ENCODE measurements around the gene GOLPH3L. TPM values are rescaled to one million over a fixed set of nuclear protein-coding genes. Genes with fewer than 3 reads are reported as not detected.

The GOLPH3L gene
- total and polyA plus RNA-seq, 10 of the 15 experiments (the other 5 are each of a cell fraction or from before 2014, with no cell fraction given): 7.7 to 29.9 (median 19.2) TPM

DNA sequence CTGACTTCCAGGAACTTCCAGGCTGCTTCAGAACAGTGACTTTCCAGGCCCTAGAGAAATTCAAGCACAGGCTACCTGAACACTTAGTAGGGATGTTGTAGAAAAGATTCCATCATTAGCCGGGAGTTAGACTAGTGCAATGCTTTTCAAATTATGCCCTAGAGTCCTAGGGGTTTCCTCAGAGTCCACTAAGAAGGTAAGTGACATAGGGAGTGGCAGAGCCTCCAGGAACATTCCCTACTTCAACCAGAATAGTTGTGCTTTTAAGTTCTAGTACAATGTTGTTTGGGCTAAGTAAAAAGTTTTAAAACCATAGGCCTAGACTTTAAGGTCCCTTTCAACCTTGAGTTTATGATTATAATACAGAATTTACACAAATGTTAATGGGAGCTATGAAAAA lies 9.1 kb upstream of the GOLPH3L start (continued):
- TF ChIP-seq, protein P1, sequence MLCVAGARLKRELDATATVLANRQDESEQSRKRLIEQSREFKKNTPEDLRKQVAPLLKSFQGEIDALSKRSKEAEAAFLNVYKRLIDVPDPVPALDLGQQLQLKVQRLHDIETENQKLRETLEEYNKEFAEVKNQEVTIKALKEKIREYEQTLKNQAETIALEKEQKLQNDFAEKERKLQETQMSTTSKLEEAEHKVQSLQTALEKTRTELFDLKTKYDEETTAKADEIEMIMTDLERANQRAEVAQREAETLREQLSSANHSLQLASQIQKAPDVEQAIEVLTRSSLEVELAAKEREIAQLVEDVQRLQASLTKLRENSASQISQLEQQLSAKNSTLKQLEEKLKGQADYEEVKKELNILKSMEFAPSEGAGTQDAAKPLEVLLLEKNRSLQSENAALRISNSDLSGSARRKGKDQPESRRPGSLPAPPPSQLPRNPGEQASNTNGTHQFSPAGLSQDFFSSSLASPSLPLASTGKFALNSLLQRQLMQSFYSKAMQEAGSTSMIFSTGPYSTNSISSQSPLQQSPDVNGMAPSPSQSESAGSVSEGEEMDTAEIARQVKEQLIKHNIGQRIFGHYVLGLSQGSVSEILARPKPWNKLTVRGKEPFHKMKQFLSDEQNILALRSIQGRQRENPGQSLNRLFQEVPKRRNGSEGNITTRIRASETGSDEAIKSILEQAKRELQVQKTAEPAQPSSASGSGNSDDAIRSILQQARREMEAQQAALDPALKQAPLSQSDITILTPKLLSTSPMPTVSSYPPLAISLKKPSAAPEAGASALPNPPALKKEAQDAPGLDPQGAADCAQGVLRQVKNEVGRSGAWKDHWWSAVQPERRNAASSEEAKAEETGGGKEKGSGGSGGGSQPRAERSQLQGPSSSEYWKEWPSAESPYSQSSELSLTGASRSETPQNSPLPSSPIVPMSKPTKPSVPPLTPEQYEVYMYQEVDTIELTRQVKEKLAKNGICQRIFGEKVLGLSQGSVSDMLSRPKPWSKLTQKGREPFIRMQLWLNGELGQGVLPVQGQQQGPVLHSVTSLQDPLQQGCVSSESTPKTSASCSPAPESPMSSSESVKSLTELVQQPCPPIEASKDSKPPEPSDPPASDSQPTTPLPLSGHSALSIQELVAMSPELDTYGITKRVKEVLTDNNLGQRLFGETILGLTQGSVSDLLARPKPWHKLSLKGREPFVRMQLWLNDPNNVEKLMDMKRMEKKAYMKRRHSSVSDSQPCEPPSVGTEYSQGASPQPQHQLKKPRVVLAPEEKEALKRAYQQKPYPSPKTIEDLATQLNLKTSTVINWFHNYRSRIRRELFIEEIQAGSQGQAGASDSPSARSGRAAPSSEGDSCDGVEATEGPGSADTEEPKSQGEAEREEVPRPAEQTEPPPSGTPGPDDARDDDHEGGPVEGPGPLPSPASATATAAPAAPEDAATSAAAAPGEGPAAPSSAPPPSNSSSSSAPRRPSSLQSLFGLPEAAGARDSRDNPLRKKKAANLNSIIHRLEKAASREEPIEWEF (IDR thresholded peaks at IDR 0.05; ENCODE audit: insufficient replicate concordance, low read depth, low read length): no peak
- no peak for TF ChIP-seq TCF3 (IDR thresholded peaks at IDR 0.05; ENCODE audit: borderline replicate concordance, insufficient read depth, low read depth, low read length)
- TF ChIP-seq RUNX3 (IDR thresholded peaks at IDR 0.05; ENCODE audit: low read length): no peak
- TF ChIP-seq DPF2 (IDR thresholded peaks at IDR 0.05): no peak

DNA sequence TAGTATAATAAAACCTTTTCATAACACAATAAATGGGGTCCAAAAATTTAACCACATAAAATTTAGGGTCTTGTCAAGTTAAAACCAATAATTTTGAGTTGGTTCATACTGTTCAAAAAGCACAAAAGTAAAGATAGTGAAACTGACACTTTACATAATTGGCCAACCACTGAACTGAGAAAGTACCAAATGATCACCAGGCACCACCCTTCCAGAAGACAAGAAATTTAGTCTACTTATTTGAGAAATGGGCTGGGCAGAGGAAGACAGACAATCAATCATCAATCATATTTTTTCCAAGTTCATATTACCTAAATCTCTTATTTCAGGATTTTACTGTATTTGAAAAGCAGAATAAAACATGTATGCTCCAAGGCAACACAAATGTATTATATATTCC lies 6.5 kb upstream of the GOLPH3L start:
- in situ Hi-C loops (cut with MboI): no loop called here
- H3K27me3 ChIP-seq (replicated peaks in 1 of 2; ENCODE audit: control insufficient read depth in 2 of 2, insufficient read depth in 2 of 2, low read length in 1 of 2): no peaks in the 10 kb centered on the region; a peak in 1 of 4 replicates
- TF ChIP-seq MEF2A (IDR thresholded peaks at IDR 0.05; ENCODE audit: insufficient read depth, low read depth, low read length) (no peak), SP1 (IDR thresholded peaks at IDR 0.05; ENCODE audit: low read depth, low read length) (no peak), MTA2 (IDR thresholded peaks at IDR 0.05; ENCODE audit: low read depth) (peak; percentile 39; the same call in 1 of the 2 replicates)
- TF ChIP-seq, protein P2, sequence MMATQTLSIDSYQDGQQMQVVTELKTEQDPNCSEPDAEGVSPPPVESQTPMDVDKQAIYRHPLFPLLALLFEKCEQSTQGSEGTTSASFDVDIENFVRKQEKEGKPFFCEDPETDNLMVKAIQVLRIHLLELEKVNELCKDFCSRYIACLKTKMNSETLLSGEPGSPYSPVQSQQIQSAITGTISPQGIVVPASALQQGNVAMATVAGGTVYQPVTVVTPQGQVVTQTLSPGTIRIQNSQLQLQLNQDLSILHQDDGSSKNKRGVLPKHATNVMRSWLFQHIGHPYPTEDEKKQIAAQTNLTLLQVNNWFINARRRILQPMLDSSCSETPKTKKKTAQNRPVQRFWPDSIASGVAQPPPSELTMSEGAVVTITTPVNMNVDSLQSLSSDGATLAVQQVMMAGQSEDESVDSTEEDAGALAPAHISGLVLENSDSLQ (IDR thresholded peaks at IDR 0.05): peak; percentile 55
- no peak overlapping the region for H3K4me2 ChIP-seq (ENCODE audit: control insufficient read depth, insufficient read depth)
- ChIA-PET RAD21 (ENCODE audit: unreplicated experiment) (no interaction called here), SMC1A (ENCODE audit: uncharacterized antibody, unreplicated experiment) (no interaction called here), CTCF (no interaction called here), POLR2A (no interaction called here)
- no peaks in the 10 kb centered on the region for H3K36me3 ChIP-seq (ENCODE audit: control insufficient read depth in 2 of 2, insufficient read depth in 2 of 2, low read length in 1 of 2)
- peaks cover 10% of the 10 kb centered on the region; the same call in 1 of the 2 replicates for H3K4me1 ChIP-seq (ENCODE audit: control insufficient read depth, insufficient read depth, low read length)
- H4K20me1 ChIP-seq (ENCODE audit: control insufficient read depth, insufficient read depth): no peaks in the 10 kb centered on the region
- peak; percentile 78 for ATAC-seq
- H3K9ac ChIP-seq (ENCODE audit: control insufficient read depth, insufficient read depth, low read length): no peak overlapping the region
- no peak overlapping the region for H3K4me3 ChIP-seq
- no peak overlapping the region for H3K27ac ChIP-seq (ENCODE audit: control insufficient read depth, insufficient read depth)
- H3K9me3 ChIP-seq (replicated peaks; ENCODE audit: control insufficient read depth, insufficient read depth, low read length): no peaks in the 10 kb centered on the region
- FAIRE-seq: no peak
- H2AFZ ChIP-seq (ENCODE audit: control insufficient read depth, low read depth, low read length): no peak overlapping the region
- H3K79me2 ChIP-seq (ENCODE audit: control insufficient read depth, insufficient read depth, low read length): no peaks in the 10 kb centered on the region
- BruUV-seq (replicated peaks): no TSS peak
- intact Hi-C loops (cut with micrococcal nuclease; ENCODE audit: unreplicated experiment): no loop called here
- DNase-seq (ENCODE audit: low read depth, low spot score): no peak
